Globus pallidus (tissue), 1 donor: ENCODE data around the gene CLIP1.
"Not testable (repeated sequence)": the region's sequence is repeated elsewhere in the genome, so short reads cannot be mapped to it uniquely, and the experiment has no call there.

Source experiments
- DNase-seq: peaks from one replicate; pipeline ENCODE4 v3.0.0-alpha.2; 2015; ENCODE audit warnings: low spot score

CLIP1 gene

DNA sequence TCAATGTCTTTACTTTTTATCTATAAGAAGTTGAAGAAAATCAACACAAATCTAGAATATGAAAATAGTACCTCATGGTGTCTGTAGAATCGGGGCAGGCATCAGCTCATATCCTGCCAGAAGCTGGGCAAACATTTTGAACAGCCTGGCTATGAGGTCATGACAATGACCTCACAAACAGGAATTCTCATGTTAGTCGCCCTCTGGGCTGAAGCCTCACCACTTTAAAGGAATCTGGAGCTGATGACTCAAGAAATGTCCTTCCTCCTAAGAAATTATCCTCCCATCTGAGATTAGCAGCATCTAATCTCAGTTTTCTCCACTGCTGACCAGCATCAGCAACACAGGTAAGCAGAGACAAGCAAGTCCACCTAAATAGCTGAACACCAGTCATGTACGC, 27.1 kb downstream of the CLIP1 start:
- DNase-seq, result no peak

DNA sequence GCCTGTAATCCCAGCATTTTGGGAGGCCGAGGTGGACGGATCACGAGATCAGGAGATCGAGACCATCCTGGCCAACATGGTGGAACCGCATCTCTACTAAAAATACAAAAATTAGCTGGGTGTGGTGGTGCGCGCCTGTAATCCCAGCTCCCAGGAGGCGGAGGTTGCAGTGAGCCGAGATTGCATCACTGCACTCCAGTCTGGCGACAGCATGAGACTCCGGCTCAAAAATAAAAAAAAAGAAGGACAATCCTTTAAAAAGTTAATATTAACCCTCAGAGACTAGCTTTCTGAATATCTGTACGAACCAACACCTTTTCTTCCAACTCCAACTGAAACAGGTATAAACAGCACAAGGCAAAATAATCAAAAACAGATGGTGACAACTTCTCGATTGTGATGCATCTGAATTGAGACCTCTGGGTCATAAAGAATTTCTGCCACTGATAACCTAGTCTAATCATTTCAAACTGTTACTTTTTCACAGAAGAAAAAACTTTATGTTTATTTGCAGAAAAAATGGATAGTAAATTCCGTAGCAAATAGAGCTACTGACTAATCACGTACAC, 27.8 kb downstream of the CLIP1 start:
- no peak for DNase-seq

DNA sequence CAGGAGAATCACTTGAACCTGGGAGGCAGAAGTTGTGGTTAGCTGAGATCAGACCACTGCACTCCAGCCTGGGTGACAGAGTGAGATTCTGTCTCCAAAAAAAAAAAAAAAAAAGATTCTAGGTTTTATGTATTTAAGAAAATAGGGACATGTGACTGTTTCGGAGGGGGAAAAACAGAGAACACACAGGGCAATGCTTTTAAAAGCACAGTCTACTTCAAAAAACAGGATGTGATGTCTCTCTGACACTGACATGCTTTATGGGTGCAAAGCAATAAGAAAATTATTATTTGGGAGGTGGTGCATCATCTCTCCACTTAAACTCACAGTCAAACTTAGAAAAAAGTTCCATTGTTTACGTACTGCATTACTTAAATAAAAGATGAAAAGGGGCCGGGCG, 28.7 kb downstream of the CLIP1 start:
- DNase-seq, result no peak

DNA sequence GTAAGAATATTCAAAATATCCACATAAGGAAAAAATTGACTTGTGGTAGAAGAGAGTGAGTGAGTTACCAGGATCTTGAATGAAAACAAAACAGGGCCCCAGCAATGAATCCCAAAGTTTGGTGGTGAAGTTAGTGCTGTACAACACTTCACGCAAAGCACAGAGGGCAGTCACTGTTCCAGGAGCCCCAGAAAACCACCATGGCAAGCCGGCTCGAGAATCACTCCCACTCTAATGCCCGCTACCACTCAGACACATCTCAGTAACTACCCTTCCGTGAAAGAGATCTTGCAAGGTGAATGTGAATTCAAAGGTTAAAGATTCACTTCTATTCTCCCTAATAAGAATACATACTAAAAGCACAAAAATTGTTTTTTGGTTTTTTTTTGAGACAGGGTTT, 30.1 kb downstream of the CLIP1 start:
- no peak for DNase-seq

DNA sequence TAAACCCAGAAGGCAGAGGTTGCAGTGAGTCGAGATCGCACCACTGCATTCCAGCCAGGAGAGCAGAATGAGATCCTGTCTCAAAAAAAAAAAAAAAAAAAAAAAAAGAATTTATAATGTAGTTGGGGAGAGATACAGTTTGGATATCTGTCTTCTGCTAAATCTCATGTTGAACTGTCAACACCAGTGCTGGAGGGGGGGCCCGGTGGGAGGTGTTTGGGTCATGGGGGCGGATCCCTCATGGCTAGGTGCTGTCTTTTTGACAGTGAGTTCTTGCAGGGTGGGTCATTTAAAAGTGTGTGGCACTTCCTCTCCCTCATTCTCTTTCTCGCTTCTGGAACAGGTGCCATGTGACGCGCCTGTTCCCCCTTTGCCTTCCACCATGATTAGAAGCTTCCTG, 32.8 kb downstream of the CLIP1 start:
- DNase-seq, result no peak

DNA sequence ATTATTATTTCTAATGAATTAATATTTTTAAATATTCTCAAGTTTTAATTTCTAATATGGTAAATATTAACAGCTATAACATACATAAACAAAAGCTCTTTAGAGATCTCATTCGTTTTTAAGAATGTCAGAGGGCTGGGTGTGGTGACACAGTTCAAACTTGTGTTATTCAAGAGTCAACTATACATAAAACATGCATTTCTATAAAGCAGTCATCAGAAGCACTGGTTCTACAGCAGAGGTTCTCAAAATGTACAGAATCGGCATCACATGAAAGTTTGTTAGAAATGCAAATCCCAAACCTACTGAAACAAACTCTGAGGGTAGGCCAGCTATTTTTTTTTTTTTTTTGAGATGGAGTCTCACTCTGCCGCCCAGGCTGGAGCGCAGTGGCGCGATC, 34.6 kb downstream of the CLIP1 start:
- DNase-seq, result no peak

DNA sequence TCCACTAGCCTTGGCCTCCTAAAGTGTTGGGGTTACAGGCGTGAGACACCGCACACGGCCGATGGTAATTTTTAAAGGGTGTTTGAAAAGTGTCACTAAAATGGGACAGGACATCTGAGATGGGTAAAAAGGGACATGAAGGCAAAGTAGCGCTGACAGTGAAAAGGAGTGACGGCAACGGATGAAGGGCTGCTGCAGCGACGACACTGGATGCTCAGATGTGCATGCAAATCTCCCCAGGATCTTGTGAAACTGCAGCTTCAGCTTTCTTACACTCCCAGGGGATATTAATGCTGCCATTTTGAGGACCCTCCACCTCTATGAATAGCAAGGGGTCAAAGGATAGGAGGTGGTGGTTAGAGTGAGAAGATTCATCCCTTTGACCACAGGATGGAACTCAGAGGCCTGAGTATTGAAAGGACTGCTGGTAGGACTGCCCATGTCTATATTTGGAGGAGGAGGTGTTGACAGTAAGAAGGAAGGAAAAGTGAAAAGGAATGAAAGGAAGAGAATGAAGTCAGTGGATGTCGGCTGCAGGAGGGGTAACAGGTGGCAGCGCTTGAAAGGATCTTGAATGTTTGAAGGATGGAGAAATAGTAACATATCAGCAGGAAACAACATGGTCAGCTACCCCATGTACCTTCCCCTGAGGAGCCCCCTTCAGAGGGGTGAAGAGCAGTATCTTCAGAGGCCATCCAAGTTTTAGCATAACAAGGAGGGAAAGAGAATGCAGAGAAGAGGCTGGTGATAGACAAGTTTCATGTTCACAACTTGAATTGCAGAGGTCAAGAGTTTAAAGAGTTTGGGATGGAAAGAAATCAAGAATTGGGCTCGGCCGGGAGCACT, 37.1 kb downstream of the CLIP1 start:
- DNase-seq, result no peak

DNA sequence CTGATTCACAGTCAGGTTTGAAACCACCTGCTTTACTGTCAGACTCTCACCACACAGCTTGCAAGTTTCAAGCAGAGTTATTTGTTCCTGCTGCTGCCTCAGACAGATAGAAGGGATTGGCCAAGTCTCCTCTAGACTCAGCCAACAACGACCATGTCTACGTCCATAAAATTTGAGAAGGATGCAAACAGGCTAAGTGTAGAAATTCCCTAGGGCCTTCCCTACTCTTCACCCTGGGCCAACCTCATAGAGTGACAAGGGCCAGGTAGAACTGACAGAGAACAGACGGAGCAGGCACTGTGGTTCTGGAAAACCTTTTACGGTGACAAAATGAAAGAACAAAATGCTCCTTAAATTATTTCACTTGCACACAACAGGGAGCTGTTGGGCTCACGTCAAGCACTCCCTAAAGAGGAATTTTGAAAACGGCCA, 39.5 kb downstream of the CLIP1 start:
- DNase-seq, result no peak

DNA sequence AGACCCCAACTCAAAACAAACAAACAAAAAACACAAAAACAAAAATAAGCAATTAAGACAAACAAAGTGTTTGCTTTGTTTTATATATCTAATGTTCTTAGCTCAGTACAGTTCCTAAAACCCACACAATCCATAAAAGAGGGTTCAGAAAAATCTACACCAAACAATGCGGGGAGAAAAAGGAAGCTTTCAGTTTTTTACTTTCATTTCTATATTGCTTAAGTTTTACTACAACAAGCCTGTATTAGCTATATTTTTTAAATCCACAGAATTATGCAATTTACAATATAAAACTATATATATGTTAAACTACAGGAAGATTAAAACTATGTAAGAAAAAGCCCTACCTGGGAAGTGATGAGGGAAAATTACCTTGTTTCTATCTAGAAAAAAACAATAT, 41.4 kb downstream of the CLIP1 start:
- DNase-seq, result no peak

DNA sequence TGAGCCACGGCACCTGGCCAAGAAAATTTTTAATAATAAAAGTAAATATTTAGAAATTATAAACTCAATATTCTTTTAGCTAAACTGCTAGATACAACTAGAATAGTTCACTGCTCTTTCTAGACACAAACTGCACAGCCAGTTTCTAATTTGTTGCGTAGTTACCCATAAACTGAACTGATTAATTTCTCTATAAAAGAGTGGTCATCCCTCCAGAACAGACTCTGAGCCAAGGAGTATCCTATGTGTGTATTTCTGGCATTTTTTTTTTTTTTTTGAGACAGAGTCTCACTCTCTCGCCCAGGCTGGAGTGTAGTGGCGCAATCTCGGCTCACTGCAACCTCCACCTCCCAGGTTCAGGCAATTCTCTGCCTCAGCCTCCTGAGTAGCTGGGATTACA, 45.7 kb downstream of the CLIP1 start:
- DNase-seq, result not testable (repeated sequence)

DNA sequence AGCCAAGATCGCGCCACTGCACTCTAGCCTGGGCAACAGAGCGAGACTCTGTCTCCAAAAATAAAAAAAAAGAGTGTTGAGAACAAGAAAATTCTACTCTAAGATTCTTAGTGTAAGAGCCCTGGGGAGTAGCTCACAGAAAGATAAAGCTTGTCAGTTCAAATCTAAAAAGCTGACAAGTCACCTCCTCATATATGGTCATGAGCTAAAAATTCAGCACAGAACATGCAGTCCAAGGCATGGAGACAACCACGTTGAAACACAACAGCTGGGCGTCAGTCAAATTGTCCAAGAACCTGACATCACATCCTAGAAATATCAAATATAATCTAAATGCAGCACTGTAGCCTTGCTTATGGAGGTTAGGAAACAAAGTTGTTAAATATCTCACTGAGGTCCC, 47.8 kb downstream of the CLIP1 start:
- DNase-seq, result no peak

DNA sequence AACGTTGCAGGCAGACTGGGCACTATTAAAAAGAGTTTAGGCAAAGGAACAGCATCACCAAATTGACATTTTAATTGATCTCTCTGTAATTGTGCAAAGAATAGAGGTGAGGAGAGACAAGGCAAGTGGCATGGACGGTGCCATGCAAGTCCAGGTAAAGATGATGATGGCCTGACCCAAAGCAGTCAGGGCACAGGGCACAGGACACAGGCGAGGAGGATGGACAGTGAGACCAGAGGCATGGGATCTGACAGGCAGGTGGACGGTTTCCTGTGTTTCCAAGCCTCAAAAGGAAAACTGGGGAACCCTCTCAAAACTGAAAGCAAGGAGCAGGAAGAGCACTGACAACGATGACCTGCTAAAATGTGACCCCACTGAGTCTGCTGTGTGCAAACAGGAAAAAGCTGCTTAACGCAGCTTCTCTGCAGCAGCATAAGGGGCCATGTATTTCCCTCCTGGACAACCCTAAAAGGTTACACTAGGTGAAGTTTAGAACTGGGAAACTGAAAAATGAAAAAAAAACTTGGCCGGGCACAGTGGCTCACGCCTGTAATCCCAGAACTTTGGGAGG, 50.9 kb downstream of the CLIP1 start:
- DNase-seq, result no peak

DNA sequence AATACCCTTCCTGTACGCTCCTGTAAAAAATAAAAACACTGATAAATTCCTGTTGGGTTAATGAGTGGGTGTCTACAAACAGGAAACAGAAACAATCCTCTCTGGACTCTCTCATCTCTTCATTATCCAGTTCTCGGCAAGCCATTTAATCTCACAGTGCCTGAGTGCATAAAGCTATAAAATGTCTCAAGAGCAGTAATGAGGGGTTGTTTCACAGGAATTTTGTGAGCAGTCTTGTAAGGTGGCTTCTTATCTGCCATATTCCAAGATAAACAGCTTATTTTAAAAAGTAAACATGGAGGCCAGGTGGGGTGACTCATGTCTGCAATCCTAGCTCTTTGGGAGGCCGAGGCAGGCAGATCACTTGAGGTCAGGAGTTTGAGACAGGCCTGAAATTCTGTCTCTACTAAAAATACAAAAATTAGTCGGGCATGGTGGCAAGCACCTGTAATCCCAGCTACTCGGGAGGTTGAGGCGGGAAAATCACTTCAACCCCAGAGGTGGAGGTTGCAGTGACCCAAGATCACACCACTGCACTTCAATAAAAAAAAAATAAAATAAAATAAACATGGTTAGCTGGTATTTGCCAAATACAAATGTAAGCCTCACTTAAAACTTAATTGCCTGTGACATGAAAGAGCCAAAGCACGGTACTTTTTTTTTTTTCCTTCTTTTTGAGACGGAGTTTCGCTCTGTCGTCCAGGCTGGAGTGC, 54.0 kb downstream of the CLIP1 start:
- no peak for DNase-seq

DNA sequence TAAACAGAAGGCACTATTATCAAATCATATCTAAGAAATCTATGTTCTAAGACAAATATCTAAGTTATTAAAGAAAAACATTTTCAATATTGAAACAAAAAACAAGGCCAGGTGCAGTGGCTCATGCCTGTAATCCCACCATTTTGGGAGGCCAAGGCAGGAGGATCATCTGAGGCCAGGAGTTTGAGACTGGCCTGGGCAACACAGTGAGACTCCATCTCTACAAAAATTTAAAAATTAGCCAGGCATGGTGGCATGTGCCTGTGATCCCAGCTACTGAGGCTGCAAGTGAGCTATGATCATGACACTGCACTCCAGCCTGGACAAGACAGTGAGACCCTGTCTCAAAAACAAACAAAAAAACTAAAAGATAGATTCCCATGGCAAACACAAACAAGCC, 54.8 kb downstream of the CLIP1 start:
- not testable (repeated sequence) for DNase-seq

DNA sequence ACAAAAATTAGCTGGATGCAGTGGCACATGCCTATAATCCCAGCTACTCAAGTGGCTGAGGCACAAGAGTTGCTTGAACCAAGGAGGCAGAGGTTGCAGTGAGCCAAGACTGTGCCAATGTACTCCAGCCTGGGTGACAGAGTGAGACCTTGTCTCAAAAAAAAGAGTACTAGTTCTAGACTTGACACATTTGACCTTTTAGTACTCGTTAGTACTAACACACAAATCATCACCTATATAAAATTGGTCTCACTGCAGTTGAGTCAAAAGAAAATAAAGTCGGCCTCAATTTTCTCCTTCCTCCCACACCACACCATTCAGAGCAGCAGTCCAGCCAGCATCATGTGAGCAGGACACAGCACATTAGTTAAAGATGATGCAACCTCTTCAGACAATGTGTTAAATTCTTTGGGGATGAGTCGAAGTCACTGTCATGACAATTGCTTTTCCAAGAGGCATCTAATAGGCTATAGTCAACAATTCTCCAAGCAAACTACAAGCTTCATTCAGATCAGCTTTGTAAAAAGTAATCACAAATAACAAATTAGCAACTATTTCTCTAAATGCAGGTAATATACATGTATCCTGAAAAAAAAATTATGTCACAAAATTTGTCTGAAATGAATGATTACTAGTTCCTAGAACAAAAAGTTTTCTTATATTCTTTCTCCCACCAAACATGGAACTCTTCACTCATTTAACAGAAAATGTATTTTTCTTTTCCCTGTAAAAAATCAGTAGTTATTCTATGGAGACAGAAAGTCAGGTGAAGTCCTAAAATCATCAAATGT, 55.6 kb downstream of the CLIP1 start:
- DNase-seq, result peak; percentile 23

DNA sequence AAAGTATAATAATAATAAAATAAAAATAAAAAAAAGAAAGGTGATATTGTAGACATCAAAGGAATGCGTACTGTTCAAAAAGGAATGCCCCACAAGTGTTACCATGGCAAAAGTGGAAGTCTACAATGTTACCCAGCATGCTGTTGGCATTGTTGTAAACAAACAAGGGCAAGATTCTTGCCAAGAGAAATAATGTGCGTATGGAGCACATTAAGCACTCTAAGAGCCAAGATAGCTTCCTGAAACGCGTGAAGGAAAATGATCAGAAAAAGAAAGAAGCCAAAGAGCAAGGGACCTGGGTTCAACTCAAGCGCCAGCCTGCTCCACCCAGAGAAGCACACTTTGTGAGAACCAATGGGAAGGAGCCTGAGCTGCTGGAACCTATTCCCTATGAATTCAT, 57.2 kb downstream of the CLIP1 start:
- not testable (repeated sequence) for DNase-seq

DNA sequence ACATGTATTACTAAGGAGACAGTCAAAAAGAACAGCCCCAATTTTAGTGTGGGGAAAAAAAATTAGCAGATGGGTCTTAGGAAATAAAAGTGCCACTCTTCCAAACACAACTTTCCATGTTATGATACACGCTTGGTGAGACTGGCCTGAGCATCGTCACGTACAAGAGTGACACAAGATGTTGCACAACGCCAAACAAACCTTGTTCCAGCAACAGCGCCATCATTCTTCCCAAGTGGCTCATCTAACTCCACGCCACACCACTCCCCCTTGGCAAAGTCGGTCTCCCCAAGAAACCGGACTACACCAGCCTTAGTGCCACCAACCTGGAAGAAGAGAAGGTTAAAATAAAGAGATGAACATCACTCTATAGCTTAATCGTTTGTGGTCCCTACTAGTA, 58.7 kb downstream of the CLIP1 start:
- DNase-seq, result no peak

DNA sequence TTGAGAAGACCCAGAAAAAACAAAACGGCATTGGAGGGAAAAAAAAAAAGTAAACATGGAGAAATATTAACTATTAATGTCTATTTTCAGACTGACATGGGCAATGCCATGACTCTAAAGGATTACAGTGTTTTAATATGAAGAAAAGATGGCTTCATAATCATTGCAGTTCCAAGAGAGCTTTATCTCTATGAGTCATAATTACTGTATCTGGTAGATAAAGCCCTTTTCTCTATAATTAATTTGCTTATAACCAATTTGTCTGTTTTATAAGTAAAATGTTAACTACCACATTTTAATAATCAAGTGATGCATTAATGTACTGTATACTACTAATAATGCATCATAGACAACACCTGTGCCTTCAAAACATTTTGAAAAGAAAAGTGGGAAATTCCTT, 59.7 kb downstream of the CLIP1 start:
- no peak for DNase-seq

DNA sequence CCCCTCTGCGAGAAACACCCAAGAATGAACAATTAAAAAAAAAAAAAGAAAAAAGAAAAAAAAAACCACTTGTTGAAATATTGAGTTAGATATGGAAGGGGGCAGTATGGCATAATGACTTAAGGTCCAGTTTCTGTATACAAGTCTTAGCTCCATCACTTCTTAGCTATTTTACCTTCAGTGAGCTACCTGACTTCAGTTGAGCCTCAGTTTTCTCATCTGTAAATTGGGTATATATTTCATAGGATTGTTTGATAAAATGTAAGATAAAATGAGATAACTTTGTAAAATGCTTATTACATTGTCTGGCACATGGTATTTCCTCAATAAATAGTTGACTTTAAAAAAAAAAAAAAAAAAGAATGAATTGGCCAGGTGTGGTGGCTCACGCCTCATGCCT, 64.1 kb downstream of the CLIP1 start:
- DNase-seq, result not testable (repeated sequence)

DNA sequence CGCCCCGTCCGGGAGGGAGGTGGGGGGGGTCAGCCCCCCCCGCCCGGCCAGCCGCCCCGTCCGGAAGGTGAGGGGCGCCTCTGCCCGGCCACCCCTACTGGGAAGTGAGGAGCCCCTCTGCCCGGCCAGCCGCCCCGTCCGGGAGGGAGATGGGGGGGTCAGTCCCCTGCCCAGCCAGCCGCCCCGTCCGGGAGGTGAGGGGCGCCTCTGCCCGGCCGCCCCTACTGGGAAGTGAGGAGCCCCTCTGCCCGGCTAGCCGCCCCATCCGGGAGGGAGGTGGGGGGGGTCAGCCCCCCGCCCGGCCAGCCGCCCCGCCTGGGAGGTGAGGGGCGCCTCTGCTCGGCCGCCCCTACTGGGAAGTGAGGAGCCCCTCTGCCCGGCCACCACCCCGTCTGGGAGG, 64.9 kb downstream of the CLIP1 start:
- not testable (repeated sequence) for DNase-seq

DNA sequence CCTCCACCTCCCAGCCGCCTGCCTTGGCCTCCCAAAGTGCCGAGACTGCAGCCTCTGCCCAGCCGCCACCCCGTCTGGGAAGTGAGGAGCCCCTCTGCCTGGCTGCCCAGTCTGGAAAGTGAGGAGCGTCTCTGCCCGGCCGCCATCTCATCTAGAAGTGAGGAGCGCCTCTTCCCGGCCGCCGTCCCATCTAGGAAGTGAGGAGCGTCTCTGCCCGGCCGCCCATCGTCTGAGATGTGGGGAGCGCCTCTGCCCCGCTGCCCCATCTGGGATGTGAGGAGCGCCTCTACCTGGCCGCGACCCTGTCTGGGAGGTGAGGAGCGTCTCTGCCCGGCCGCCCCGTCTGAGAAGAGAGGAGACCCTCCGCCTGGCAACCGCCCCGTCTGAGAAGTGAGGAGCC, 65.5 kb downstream of the CLIP1 start:
- DNase-seq, result not testable (repeated sequence)

DNA sequence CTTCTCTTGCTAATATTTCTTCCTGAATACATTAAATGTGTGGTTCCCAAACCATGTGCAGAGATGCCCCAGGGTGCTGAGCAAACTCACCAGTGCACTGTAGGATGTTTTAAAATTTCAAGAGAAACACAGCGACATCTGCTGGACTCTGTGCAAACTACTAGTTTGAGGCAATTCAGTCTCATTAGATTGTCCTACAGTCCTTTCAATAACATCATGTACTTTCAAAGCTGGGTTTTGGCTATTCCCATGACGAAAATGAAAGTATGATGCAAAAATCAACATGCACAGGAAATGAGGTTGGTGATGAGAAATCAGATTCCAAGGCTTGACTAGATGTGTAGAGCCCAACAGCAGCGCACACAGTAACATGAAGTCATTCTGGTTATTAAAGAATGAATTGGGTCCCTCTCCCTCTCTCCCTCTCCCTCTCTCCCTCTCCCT, 66.3 kb downstream of the CLIP1 start:
- peak; percentile 48 for DNase-seq
